ENCODE results near the gene APPL2.
"Not testable (repeated sequence)": the region's sequence is repeated elsewhere in the genome, so short reads cannot be mapped to it uniquely, and the experiment has no call there.

APPL2 gene

GRCh38 chr12:105235732-105236476, at the start of gene APPL2:
Gene APPL2, minus strand, starts transcription at chr12:105236174. Its CDS starts 162 bp downstream, at chr12:105236012.
- DNase-seq, result peak; percentile 76

- no peak for DNase-seq
These were observed 49.4 kb upstream of the APPL2 start for GRCh38 chr12:105285378-105285777.

DNA sequence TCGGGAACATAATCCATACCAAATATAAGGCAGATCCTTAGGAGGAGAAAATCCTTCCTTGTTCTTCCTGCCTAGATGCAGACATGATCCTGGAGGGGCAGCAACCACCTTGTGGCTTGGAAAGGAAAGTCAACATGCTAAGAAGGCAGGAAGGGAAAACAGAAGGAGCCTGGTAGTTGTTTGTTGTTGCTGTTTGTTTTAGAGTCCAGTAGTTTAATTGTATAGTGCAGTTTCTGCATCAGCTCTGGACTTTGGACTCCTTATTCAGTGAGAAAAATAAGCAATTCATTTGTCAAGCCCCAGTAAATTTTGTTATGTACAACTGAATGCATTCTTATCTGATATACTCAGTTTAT, 45.7 kb upstream of the APPL2 start:
- DNase-seq, result no peak

DNA sequence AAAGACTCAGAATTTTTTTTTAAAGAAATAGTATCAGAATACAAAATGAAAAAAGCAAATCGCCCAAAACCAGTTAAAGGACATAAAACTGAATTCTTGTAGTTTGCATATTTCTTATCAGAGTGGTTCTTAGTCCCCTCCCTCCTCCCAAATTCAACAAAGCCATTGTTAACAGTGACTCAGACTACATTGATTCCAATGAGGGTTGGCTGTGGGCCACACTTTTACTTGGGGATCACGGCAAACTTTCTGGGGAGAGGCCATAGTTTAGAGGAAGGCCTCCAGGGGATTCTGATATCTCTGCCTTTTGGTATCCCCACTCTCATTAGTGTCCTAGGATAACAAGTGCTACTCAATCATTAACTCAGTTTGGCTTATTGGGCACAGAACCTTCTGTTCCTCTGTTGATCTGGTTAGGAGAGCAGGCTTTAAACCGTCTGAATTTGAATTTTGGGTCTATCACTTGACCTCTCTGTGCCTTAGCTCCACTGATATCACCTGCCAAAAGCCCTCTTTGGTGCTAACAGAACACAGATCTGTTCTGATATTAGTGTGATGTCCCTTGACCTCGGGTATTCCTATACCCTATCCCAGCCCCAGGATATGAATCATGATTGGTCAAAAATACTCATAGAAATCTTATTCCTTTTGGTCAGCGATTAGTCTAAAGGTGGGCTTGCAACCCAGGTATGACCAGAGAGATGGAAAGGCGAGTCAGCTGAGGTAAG, 45.2 kb upstream of the APPL2 start:
- no peak for DNase-seq

DNA sequence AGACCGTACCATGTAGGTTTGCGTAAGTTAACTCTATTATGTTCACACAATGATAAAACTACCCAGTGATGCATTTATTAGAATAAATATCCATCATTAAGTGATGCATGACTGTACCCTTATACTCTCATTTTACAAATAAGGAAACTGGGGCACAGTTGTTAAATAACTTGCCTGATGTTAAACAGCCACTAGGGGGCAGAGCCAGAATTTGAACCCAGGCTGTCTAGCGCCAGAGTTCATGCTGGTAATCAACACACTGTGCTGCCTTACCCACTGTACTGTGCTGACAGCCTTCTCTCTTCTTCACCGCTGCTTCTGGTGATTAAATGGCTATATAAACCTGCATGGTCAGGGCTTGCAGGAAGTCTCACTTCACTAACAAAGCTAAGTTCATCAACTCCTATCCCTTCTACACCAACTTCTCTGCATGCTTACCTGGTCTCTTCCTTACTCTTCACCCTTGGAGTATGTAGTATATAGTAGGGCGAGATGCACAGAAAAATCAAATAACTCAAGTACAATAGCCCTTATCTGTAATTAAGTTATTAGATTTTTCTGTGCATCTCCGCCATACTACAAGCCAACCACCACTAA, 43.6 kb upstream of the APPL2 start:
- DNase-seq, result peak; percentile 45

GRCh38 chr12:105278043-105278697, 42.2 kb upstream of the APPL2 start:
- DNase-seq, result no peak

DNA sequence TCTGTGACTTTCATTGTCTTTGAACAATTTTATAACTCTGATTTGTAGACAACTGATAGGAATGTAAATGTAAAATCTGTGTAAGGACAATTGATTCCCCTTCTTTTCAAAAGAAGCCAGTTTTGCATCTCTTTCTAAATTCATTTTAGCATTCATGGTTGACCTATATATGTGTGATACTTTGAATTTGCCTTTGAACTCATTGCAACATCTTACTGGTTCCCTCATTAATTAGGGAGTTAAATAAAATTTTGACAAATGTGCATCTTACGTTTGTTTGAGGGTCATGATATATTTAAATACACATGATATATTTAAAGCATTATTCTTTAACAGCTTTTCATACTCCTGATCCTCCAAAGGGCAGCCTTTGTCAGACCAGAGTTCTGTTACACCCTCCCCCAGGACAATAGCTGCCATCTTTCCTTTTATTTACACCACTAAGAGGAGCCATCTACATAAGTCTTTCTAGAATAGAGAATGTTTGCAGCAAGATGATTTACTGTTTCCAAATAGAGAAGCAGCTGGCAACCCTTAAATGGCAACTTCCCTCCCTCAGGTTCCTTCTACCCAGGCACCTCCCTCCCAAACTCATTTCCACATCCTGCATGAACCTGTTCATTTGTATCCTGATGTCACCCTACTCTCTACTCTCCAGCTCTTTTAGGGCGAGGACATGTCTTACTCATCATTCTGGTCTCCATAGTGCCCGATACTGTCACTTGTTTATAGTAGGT, 40.2 kb upstream of the APPL2 start:
- peak; percentile 53 for DNase-seq

DNA sequence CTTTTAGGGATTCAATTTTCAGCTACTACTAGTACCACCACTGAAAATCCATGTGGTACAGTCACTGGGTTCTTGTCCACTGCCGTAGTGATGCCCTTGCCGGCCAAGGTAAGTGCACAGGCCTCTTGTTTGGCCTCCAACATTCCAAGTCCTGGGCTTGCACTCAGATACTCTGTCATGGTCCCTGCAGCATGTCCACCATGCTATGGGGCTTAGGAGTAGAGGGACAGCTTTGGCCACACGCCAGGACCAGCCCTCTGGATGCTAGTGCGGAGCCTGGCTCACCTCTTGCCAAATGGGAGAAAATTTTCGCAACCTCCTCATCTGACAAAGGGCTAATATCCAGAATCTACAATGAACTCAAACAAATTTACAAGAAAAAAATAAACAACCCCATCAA, 38.6 kb upstream of the APPL2 start:
- no peak for DNase-seq

DNA sequence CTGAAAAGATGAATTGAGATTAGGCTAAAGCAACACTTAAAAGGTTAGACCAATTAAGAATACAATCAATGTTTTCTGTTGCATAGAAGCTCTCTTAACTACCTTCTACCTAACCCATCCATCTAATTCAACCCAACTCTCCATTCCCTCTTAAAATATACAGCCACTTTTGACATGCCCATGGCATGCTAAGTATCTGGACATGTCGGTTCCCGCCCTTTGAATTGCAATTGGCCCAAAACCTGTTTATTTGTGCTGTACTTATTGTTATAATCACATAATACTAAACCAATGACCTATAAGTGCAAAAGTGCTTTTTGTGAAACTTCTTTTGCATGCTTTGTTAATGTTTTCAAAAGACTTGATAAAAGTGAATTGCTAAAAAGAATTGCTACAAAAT, 37.6 kb upstream of the APPL2 start:
- no peak for DNase-seq

DNA sequence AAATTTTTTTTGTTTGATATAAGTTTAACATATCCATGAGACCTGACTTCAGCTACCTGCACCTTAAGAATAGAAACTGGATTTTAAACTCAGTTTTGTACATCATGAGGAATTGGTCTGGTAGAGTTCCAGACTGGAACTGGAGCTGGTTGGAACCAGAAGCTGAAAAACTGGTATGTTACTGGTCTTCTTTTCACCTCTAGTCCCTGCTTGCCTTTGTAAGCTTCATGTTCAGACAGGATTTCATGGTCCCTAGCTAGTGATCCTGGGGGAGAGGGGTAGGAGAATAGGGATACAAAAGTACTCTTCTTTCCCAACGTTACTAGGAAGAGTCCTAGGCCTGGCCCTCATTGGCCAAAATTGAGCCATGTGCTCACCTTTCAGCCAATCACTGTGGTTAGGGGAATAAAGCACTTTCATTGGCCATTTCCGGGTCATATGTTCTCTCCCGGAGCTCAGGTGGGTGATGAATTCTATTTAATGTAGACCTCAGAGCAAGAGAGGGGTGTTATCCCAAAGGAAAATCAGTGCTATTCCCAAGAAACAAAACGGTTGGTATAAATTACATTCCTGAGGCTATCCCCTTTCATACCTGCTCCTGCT, 36.9 kb upstream of the APPL2 start:
- no peak for DNase-seq

GRCh38 chr12:105272152-105272551, 36.2 kb upstream of the APPL2 start:
- DNase-seq, result no peak

DNA sequence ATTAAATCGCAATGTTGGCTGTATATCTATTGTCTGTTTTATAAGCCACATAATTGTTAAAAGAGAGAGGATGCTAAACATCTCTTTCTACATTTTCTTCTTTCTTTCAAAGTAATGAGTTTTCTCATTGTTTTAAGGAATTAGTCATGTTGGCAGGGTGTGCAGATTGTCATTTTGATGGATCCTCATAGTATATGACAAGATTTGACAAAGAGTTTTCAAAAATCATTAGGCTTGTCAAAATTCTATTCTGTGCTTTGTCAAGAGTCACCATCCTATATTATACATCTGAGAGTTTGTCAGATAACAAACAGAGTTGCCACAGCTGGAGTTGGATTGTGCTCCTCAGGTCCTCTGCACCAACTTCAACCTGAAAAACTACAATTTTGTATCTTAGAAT, 35.4 kb upstream of the APPL2 start:
- DNase-seq, result no peak

DNA sequence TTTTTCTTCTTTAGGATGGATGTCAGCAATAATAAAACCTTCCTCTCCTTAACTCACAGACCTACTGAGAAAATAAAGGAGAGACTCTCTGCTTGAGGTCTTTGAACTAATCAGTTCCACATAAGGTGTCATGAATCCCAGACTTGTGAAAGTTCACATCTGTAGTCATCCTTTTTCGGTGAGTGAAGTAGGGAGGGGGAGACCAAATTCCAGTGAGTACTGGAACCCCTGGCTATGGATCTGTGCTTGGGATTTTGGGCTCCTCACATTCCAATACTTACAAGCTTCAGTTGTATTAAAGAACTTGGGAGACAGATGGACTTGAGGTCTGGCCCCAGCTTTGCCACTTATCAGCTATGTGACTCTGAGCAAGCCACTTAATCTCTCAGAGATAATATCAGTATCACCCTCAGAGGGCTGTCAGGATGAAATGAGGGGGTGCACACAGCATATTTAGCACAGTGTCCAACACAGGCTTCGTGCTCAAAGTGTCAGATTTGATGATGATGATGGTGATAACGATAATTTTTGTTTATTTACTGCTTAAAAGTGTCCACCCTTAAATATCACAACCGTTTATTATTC, 34.8 kb upstream of the APPL2 start:
- DNase-seq, result no peak

- DNase-seq, result no peak
These were observed 31.7 kb upstream of the APPL2 start for GRCh38 chr12:105267711-105268110.

- no peak for DNase-seq
These were observed 28.8 kb upstream of the APPL2 start for GRCh38 chr12:105264771-105265170.

GRCh38 chr12:105262461-105263184, 26.6 kb upstream of the APPL2 start:
- DNase-seq, result no peak

DNA sequence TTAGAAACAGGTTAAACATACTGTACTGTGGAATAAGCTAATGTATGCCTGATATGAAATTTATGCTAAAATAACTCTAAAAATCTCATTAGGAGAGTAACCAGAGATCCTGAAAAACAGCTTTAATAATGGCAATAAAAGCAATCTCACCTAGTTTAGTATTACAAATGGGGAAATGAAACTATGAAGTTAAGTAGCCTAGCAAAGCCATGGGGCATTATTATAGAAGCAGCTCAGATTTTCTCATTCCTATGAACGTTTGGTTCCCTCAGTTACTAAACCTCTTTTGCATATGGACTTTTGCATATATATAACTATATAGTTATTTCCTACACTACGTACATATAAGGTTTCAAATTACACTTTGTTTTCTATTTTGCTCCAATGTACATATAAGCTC, 25.0 kb upstream of the APPL2 start:
- no peak for DNase-seq

DNA sequence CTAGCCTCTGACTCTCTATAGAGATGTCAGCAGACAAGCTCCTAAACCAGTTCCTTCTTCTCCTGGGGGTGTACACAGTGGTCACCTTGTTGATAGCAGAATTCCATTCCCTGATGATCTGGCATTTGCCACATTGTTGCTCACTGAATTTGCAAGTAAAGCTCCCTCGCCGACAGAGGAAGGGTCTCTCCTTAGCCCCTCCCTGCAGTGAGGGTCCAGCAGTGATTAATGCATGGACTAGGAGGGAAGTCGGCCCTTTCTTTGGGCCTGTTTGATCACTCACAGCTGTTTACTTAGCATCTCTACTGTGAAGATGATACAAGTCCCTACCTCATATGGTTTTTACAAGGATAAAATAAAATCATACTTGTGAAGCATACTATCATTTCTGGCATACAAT, 23.3 kb upstream of the APPL2 start:
- no peak for DNase-seq

DNA sequence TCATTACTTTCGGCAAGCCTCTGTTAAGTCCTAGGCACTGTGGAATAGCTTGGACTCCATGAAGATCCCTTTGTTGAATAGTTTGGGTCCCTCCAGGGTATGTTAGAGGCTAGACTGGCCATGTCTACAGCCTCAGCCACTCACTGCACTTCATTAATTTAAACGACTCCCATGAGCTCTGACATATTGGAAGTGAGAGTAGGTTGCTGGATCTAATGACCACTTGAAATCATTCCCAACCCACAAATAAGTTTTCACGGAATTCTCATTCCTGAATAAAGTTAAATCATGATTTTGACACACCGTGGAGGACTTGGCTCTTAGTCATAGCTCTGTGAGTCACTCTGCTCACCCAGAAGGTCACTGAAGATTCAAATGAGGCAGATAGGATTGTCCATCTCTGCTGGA, 21.4 kb upstream of the APPL2 start:
- no peak for DNase-seq

DNA sequence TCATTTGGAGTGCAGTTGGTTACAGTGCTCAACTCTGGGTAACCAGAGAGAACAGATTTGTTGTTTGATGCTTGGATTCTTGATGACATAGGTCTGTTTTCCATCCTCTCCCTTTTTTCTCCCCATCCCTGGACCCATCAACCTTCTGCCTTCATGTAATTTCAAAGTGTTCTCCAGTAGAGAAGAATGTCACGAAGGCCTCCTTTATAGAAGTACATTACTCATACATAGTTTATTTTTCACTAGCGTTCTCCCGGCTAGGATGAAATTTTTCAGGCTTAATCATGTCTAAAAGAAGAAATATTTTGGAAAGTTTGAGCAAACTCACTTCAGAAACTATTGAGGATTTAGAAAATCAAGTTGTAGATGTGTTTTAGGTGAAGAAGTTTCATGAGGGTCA, 20.9 kb upstream of the APPL2 start:
- DNase-seq, result no peak

DNA sequence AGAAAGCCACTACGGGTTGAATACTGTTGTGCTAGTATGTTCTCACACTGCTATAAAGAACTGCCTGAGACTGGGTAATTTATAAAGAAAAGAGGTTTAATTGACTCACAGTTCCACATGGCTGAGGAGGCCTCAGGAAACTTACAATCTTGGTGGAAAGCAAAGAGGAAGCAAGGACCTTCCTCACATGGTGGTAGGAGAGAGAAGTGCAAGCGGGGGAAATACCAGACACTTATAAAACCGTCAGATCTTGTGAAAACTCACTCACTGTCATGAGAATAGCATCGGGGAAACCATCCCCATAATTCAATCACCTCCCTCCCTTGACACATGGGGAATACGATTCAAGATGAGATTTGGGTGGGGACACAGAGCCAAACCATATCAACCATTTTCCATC, 20.5 kb upstream of the APPL2 start:
- not testable (repeated sequence) for DNase-seq
